Heart left ventricle (tissue), 16 donors: ENCODE data around the gene DSE. TPM values are rescaled to one million over a fixed set of nuclear protein-coding genes. Genes with fewer than 3 reads are reported as not detected.

Experiments used
- ATAC-seq, 4 donors: fragments of 200-7000 bp; cut with Tn5 transposase; one replicate each; pipeline ENCODE4 v1.9.1; 2020 to 2022; ENCODE audit warnings: moderate library complexity in 4 of 4, mild to moderate bottlenecking in 3 of 4, moderate number of reproducible peaks in 1 of 4
- DNase-seq, 5 donors: peaks; one replicate each; pipeline ENCODE4 v3.0.0-alpha.2; 2020
- H3K27ac ChIP-seq, 12 donors: fragments of 200-600 bp; sonication (generic) in 4 of 12; one replicate each; pipeline versions ENCODE4 v1.5.0 to v1.8.0; 2016 to 2022; ENCODE audit warnings: mild to moderate bottlenecking in 2 of 12
- H3K27me3 ChIP-seq, 9 donors: fragments of 200-600 bp; sonication (generic) in 2 of 9; one replicate each; pipeline versions ENCODE4 v1.5.1 to v1.8.0; 2016 to 2022; ENCODE audit warnings: mild to moderate bottlenecking in 3 of 9
- H3K36me3 ChIP-seq, 9 donors: fragments of 200-600 bp; sonication (generic) in 2 of 9; one replicate each; pipeline versions ENCODE4 v1.5.0 to v1.8.0; 2018 to 2022; ENCODE audit warnings: mild to moderate bottlenecking in 2 of 9
- H3K4me1 ChIP-seq, 12 donors: fragments of 200-600 bp; sonication (generic) in 4 of 12; one replicate each; pipeline versions ENCODE4 v1.5.0 to v1.8.0; 2016 to 2022; ENCODE audit warnings: mild to moderate bottlenecking in 3 of 12
- H3K4me3 ChIP-seq, 12 donors: fragments of 200-600 bp; sonication (generic) in 4 of 12; one replicate each; pipeline versions ENCODE4 v1.5.0 to v1.8.0; 2017 to 2022; ENCODE audit warnings: mild to moderate bottlenecking in 9 of 12, moderate library complexity in 4 of 12
- H3K9me3 ChIP-seq, 12 donors: fragments of 200-600 bp; sonication (generic) in 4 of 12; one replicate each; pipeline versions ENCODE4 v1.5.0 to v1.8.0; 2016 to 2022; ENCODE audit warnings: mild to moderate bottlenecking in 1 of 12
- POLR2A ChIP-seq, 2 donors: fragments of 450-650 bp; IDR thresholded peaks; one replicate each; pipeline ENCODE4 v1.6.1; 2017; ENCODE audit warnings: antibody characterized with exemption in 2 of 2, mild to moderate bottlenecking in 2 of 2, moderate library complexity in 2 of 2
- WGBS, 4 donors: extraction: QIAGEN DNeasy Blood & Tissue Kit in 2 of 4; methylation state at CpG; one replicate each; pipeline versions ENCODE4 v1.1.5 to v1.1.7; 2013 to 2018; 5-methylcytosine and 5-hydroxymethylcytosine counted together
- intact Hi-C, 10 donors: fragments of 100-400 bp; cut with DNase I; formaldehyde crosslinking; loops; one replicate each; pipeline versions ENCODE4 v1.11.1 to v1.14.2; 2022
- polyA plus RNA-seq, 2 donors: library from polyadenylated mRNA; stranded (reverse); fragments of 200-250 nt; gene quantifications; one replicate each; pipeline ENCODE4 v1.2.3, GENCODE V29; 2013
- total RNA-seq, 9 donors: library from RNA; depleted of rRNA in 2 of 9; stranded (reverse); fragments of >200 nt in 2 of 9; fragmentation: NEBNext Ultra II Directional in 3 of 9; extraction: Animal tissue kit (Norgen Biotek cat#: 25700) in 3 of 9; gene quantifications; one replicate each; pipeline versions ENCODE4 v1.1.0 to v1.2.4, GENCODE V29; 2016 to 2023
- TF ChIP-seq, protein P1 (sequence below), 12 donors: fragments of 200-600 bp; sonication (generic) in 4 of 12; IDR thresholded peaks; one replicate each; pipeline versions ENCODE4 v1.5.0 to v1.8.0; 2018 to 2022; ENCODE audit warnings: antibody characterized with exemption in 12 of 12, mild to moderate bottlenecking in 5 of 12
- donor health status: ischemic (EF 13 %, LVEDD 7.1; RV severe dilation, severe dysfunction).
- donor health status: healthy with polysubstance abuse.
- donor health status: DM: no; HTN: yes; CAD: no.
- donor health status: DM: no; HTN: no; CAD: no.
- donor health status: ischemic (EF 25% LVEDD 6.9; RV normal size, moderate dysfunction).
- donor health status: ischemic (EF 25% LVEDD 5.7; RV mildly dilated, moderate dysfunction).
- donor health status: healthy.
- donor health status: DM: yes; HTN: yes; CAD: no.
- donor health status: ischemic (EF 35%, LVEDD 5.7; RV mildly dilated, moderate dysfunction).
- donor health status: nonischemic (EF 11% LVEDD 7.7; RV severe dilation, severe dysfunction).
- donor health status: DM: yes; HTN: yes; CAD: no.
- donor health status: PGD.
- donor health status: ischemic (EF 29% LVEDD 5.4; RV normal size, mild dysfunction).
- donor health status: nonischemic (EF 23%, LVEDD 6.1; RV moderate dilation, normal function).

DSE gene
- total and polyA plus RNA-seq, 11 donors, result 3.2 to 37.3 (median 11.1) TPM

GRCh38 chr6:116365743-116366142, 5.0 kb upstream of the DSE start:
- intact Hi-C loops, result no loop called here

DNA sequence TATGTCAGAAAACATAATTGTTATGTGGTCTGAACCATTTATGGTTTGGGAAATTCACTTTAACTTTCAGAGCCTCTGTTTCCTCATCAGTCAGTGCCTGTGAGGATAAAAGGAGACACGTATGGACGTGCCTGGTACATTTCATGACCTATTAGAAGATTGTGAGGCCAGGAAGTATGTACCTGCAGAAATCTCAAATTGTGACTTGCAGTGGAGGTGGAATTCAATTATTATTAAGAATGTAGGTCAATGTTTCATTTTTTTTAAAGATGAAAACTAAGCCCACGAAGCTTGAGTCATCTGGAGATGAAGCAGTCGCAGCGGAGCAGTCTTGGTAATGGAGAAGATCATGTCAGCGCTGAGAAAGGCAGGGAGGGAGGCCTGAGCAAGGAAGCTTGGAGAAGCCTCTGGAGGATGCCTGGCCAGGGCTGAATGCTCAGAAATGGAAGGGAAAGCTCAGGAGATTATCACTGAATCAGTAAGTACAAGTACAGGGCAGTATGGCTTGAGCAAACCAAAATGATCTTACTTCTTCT, 3.9 kb upstream of the DSE start:
- no peak for TF ChIP-seq POLR2A (IDR thresholded peaks at IDR 0.05)
- TF ChIP-seq, protein P1, sequence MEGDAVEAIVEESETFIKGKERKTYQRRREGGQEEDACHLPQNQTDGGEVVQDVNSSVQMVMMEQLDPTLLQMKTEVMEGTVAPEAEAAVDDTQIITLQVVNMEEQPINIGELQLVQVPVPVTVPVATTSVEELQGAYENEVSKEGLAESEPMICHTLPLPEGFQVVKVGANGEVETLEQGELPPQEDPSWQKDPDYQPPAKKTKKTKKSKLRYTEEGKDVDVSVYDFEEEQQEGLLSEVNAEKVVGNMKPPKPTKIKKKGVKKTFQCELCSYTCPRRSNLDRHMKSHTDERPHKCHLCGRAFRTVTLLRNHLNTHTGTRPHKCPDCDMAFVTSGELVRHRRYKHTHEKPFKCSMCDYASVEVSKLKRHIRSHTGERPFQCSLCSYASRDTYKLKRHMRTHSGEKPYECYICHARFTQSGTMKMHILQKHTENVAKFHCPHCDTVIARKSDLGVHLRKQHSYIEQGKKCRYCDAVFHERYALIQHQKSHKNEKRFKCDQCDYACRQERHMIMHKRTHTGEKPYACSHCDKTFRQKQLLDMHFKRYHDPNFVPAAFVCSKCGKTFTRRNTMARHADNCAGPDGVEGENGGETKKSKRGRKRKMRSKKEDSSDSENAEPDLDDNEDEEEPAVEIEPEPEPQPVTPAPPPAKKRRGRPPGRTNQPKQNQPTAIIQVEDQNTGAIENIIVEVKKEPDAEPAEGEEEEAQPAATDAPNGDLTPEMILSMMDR (IDR thresholded peaks at IDR 0.05), result no peak
- ATAC-seq, result no peak
- H3K4me3 ChIP-seq, result no peak overlapping the region
- no peak for DNase-seq
- peaks cover 0 to 63% (median 3%) of the 10 kb centered on the region in 12 donors for H3K4me1 ChIP-seq
- H3K27me3 ChIP-seq, result no peaks in the 10 kb centered on the region
- WGBS, 4 donors, result 93 to 95% (median 94%) methylated on average over 6 of the region's 6 CpGs
- no peaks in the 10 kb centered on the region for H3K36me3 ChIP-seq
- intact Hi-C loops, result no loop called here
- H3K9me3 ChIP-seq, result no peaks in the 10 kb centered on the region
- H3K27ac ChIP-seq, result peak overlapping the region in 1 of 12 donors; percentile 46

More at GRCh38 chr6:116365743-116366142, 5.0 kb upstream of the DSE start:
- 63 to 83% (median 72%) methylated on average over 2 of the region's 2 CpGs for WGBS, 4 donors
- H3K4me1 ChIP-seq, result peaks cover 0 to 62% (median 0%) of the 10 kb centered on the region in 12 donors
- no peaks in the 10 kb centered on the region for H3K36me3 ChIP-seq
- no peaks in the 10 kb centered on the region for H3K27me3 ChIP-seq
- H3K9me3 ChIP-seq, result no peaks in the 10 kb centered on the region
- no peak for TF ChIP-seq POLR2A (IDR thresholded peaks at IDR 0.05)
- TF ChIP-seq, protein P1 (IDR thresholded peaks at IDR 0.05), result no peak
- no peak overlapping the region for H3K27ac ChIP-seq
- DNase-seq (no peak), ATAC-seq (no peak)
- no peak overlapping the region for H3K4me3 ChIP-seq

GRCh38 chr6:116369540-116369939, 1.2 kb upstream of the DSE start:
- Histone ChIP-seq H3K36me3 (no peaks in the 10 kb centered on the region), H3K9me3 (no peaks in the 10 kb centered on the region), H3K4me1 (peaks cover 0 to 61% (median 6%) of the 10 kb centered on the region in 12 donors), H3K27me3 (no peaks in the 10 kb centered on the region), H3K27ac (peak overlapping the region in 8 of 12 donors; percentile 81 to 96 (median 88)), H3K4me3 (peak overlapping the region in 8 of 12 donors; percentile 70 to 89 (median 81))
- TF ChIP-seq POLR2A (IDR thresholded peaks at IDR 0.05), result no peak
- DNase-seq (no peak), ATAC-seq (no peak)
- intact Hi-C loops, result no loop called here
- WGBS, 4 donors, result 74 to 82% (median 78%) methylated on average over 1 of the region's 1 CpG

DNA sequence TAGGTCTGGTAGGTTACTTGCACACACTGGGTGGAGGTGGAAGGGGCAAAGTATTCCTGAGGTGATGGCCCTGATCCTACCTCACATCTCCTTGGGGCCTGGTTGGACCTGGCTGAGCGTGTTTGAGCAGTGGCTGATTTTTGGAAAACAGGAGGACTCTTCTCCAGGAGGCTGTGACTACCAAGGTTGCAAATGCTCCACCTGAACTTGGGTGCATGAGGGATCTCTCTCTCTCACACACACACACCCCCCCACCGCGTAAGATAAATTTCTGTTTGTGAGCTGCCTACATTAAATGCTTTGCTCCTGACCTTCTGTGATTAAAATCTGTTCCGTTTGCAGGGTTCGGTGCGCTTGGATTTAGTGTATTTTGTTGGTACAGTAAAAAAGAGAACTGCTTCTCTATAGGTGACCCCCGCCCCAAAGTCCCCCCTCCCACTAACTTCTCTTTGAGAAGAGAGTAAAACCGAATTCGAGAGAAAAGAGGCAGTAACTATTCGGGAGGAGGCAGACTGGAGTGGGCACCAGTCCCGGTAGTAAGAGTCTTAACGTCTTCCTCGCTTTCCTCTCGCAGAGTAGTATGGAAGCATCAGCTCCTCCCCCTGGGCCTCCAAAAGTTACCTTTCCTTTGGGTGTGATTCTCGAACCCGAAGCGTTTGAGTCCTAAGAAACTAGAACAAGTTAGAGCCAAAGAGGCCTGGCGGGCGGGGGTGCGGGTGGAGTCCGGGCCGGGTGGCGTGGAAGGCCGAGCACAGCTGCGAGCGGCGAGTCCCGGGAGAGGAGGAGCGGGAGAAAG, 585 bp upstream of the DSE start:
- Histone ChIP-seq H3K27ac (peak overlapping the region; percentile 81 to 96 (median 84)), H3K27me3 (no peaks in the 10 kb centered on the region), H3K4me3 (peak overlapping the region; percentile 46 to 89 (median 78)), H3K9me3 (no peaks in the 10 kb centered on the region), H3K36me3 (no peaks in the 10 kb centered on the region), H3K4me1 (peaks cover 0 to 55% (median 6%) of the 10 kb centered on the region in 12 donors)
- no peak for TF ChIP-seq POLR2A (IDR thresholded peaks at IDR 0.05)
- TF ChIP-seq, protein P1 (IDR thresholded peaks at IDR 0.05), result no peak
- WGBS, 4 donors, result 11 to 15% (median 14%) methylated on average over 28 to 29 of the region's 29 CpGs
- ATAC-seq (peak in 3 of 4 donors; percentile 27 to 36 (median 27)), DNase-seq (no peak)
- intact Hi-C loops, result loop anchor here in 3 of 10 donors (5.0 to 10.0 kb wide), 3 partner anchors 78 to 88 kb away; no protein-coding TSS in a partner anchor
